ENCODE data around the gene VEPH1.

GRCh38 chr3:157368171-157368570 lies 135.0 kb downstream of the VEPH1 start:
- TF ChIP-seq EZH2 (IDR thresholded peaks at IDR 0.05; ENCODE audit: borderline replicate concordance, insufficient read depth, low read depth, low read length, poor library complexity, severe bottlenecking) (no peak), CTCF (IDR thresholded peaks at IDR 0.05) (no peak)

Measured in B cell (primary cell).